CD14-positive monocyte (primary cell): ENCODE results near the gene LRRC8A. TPM values are rescaled to one million over a fixed set of nuclear protein-coding genes. Genes with fewer than 3 reads are reported as not detected.

Source experiments
- DNase-seq, 3 donors: peaks; one replicate each; pipeline ENCODE4 v3.0.0-alpha.2; 2011 to 2022
- H2AFZ ChIP-seq: 2 replicates; pipeline ENCODE4 v1.6.0; 2012; ENCODE audit warnings: mild to moderate bottlenecking, low read depth, low read length, inconsistent platforms; ENCODE audit not compliant: insufficient read depth, poor library complexity, severe bottlenecking
- H3K27ac ChIP-seq, 2 donors: 1 replicate in 1 of 2; 2 replicates in 1 of 2; pipeline ENCODE4 v1.5.1; 2012 to 2013; ENCODE audit warnings: low read length in 2 of 2, control low read depth in 1 of 2, inconsistent platforms in 1 of 2, low read depth in 1 of 2, mild to moderate bottlenecking in 1 of 2
- H3K27me3 ChIP-seq, 2 donors: one replicate each; pipeline versions ENCODE4 v1.6.0 to v1.6.1; 2011 to 2013; ENCODE audit warnings: low read length in 2 of 2; ENCODE audit not compliant: control insufficient read depth in 2 of 2, insufficient read depth in 2 of 2
- H3K36me3 ChIP-seq, 2 donors: replicated peaks in 1 of 2; 1 replicate in 1 of 2; 2 replicates in 1 of 2; pipeline versions ENCODE4 v1.5.1 to v1.6.1; 2012 to 2013; ENCODE audit warnings: low read length in 2 of 2, control low read depth in 1 of 2, inconsistent platforms in 1 of 2, mild to moderate bottlenecking in 1 of 2; ENCODE audit not compliant: insufficient read depth in 2 of 2, control insufficient read depth in 1 of 2
- H3K4me1 ChIP-seq, 2 donors: 1 replicate in 1 of 2; 2 replicates in 1 of 2; pipeline versions ENCODE4 v1.5.1 to v1.6.1; 2012 to 2013; ENCODE audit warnings: low read length in 2 of 2, control low read depth in 1 of 2, inconsistent platforms in 1 of 2, mild to moderate bottlenecking in 1 of 2, moderate library complexity in 1 of 2; ENCODE audit not compliant: insufficient read depth in 2 of 2, control insufficient read depth in 1 of 2
- H3K4me2 ChIP-seq: replicated peaks from 2 replicates; pipeline ENCODE3; 2012; ENCODE audit warnings: low read length, moderate library complexity, mild to moderate bottlenecking; ENCODE audit not compliant: poor library complexity, severe bottlenecking; ENCODE audit errors: extremely low read depth
- H3K4me3 ChIP-seq, 3 experiments: fragments of 200-600 bp in 1 of 3; sonication (generic) in 1 of 3; replicated peaks in 1 of 3; 1 replicate in 2 of 3; 2 replicates in 1 of 3; pipeline ENCODE4 v1.5.1; 2011 to 2013; ENCODE audit warnings: low read length in 3 of 3, mild to moderate bottlenecking in 3 of 3, control low read depth in 2 of 3, low read depth in 2 of 3, inconsistent platforms in 1 of 3, moderate library complexity in 1 of 3
- H3K79me2 ChIP-seq: 2 replicates; pipeline ENCODE4 v1.6.0; 2012; ENCODE audit warnings: mild to moderate bottlenecking, control low read depth, inconsistent platforms, low read length, moderate library complexity; ENCODE audit not compliant: insufficient read depth
- H3K9ac ChIP-seq: 2 replicates; pipeline ENCODE4 v1.6.0; 2017; ENCODE audit warnings: low read length, mild to moderate bottlenecking; ENCODE audit not compliant: insufficient read depth, poor library complexity, severe bottlenecking
- H3K9me3 ChIP-seq, 2 donors: replicated peaks in 1 of 2; 1 replicate in 1 of 2; 2 replicates in 1 of 2; pipeline versions ENCODE4 v1.5.1 to v1.6.1; 2012 to 2013; ENCODE audit warnings: low read length in 2 of 2, control low read depth in 1 of 2; ENCODE audit not compliant: control insufficient read depth in 1 of 2, insufficient read depth in 1 of 2
- H4K20me1 ChIP-seq: 2 replicates; pipeline ENCODE4 v1.6.0; 2012; ENCODE audit warnings: mild to moderate bottlenecking, low read length, control low read depth, moderate library complexity; ENCODE audit not compliant: insufficient read depth
- H3K27ac Mint-ChIP-seq, 7 donors: one replicate each; pipeline ENCODE4 v1.8.0; 2020; ENCODE audit warnings: mild to moderate bottlenecking in 7 of 7, mixed read lengths in 7 of 7, moderate library complexity in 6 of 7, inconsistent platforms in 2 of 7
- H3K27me3 Mint-ChIP-seq, 3 donors: one replicate each; pipeline ENCODE4 v1.8.0; 2021 to 2022; ENCODE audit warnings: low read depth in 3 of 3, mild to moderate bottlenecking in 3 of 3, mixed read lengths in 3 of 3, moderate library complexity in 3 of 3, inconsistent platforms in 1 of 3
- H3K36me3 Mint-ChIP-seq, 2 donors: one replicate each; pipeline ENCODE4 v1.8.0; 2020; ENCODE audit warnings: mixed read lengths in 2 of 2, inconsistent platforms in 1 of 2, mild to moderate bottlenecking in 1 of 2
- H3K4me1 Mint-ChIP-seq: one replicate; pipeline ENCODE4 v1.8.0; 2020; ENCODE audit warnings: mild to moderate bottlenecking, mixed read lengths
- H3K4me3 Mint-ChIP-seq, 2 donors: one replicate each; pipeline ENCODE4 v1.8.0; 2020; ENCODE audit warnings: mild to moderate bottlenecking in 2 of 2, mixed read lengths in 2 of 2, moderate library complexity in 1 of 2
- H3K9me3 Mint-ChIP-seq, 7 donors: one replicate each; pipeline ENCODE4 v1.8.0; 2020 to 2022; ENCODE audit warnings: mixed read lengths in 7 of 7, mild to moderate bottlenecking in 6 of 7, moderate library complexity in 6 of 7, inconsistent platforms in 2 of 7
- CTCF ChIP-seq: fragments of 200-600 bp; IDR thresholded peaks from one replicate; pipeline ENCODE4 v1.8.0; 2022; ENCODE audit warnings: antibody characterized with exemption, mild to moderate bottlenecking
- WGBS: methylation state at CpG from one replicate; pipeline ENCODE4 v1.1.5; 2013; ENCODE audit warnings: missing lambda C conversion rate; ENCODE audit not compliant: insufficient coverage; 5-methylcytosine and 5-hydroxymethylcytosine counted together
- intact Hi-C, 2 donors: fragments of 100-400 bp; cut with micrococcal nuclease; formaldehyde crosslinking; loops; one replicate each; pipeline versions ENCODE4 v1.15.0 to v1.15.1; 2023
- polyA plus RNA-seq, 3 donors: library from polyadenylated mRNA; depleted of rRNA in 1 of 3; unstranded in 2 of 3; stranded (reverse) in 1 of 3; fragments of 300-500 nt in 2 of 3; fragments of >200 nt in 1 of 3; fragmentation: Illumina TruSeq in 2 of 3; gene quantifications; 1 replicate in 2 of 3; 2 replicates in 1 of 3; pipeline ENCODE4 v1.2.3, GENCODE V29; 2012 to 2021

The LRRC8A gene
- polyA plus RNA-seq, 3 donors: 7.8 to 10.8 (median 10.3) TPM

DNA sequence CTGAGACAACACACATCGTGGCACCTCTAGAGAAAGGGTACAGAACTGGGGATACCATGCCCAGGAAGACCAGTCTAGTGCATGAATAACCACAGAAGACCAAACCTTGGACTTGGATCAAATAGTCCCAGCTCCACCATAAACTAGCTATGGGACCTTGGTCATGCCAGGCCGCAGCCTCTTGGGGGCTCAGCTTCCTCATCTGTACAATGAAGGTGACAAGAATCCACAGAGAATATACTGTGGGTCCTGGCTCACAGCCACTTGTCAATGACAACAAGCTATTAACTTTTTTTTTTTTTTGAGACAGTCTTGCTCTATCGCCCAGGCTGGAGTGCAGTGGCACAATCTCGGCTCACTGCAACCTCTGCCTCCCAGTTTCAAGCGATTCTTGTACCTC, 4.1 kb upstream of the LRRC8A start:
- Histone ChIP-seq H3K4me2 (no peak overlapping the region), H4K20me1 (peaks cover 4% of the 10 kb centered on the region), H3K79me2 (peaks cover 8% of the 10 kb centered on the region), H3K27me3 (no peaks in the 10 kb centered on the region), H2AFZ (no peak overlapping the region), H3K4me3 (no peak overlapping the region), H3K36me3 (no peaks in the 10 kb centered on the region), H3K9me3 (no peaks in the 10 kb centered on the region), H3K9ac (no peak overlapping the region), H3K4me1 (peaks cover 20 to 22% of the 10 kb centered on the region in 2 donors), H3K27ac (no peak overlapping the region)
- Mint-ChIP-seq H3K27ac (no peak overlapping the region), H3K4me1 (peaks cover 24% of the 10 kb centered on the region), H3K27me3 (no peaks in the 10 kb centered on the region), H3K9me3 (peaks cover 0 to 3% (median 0%) of the 10 kb centered on the region in 7 donors), H3K4me3 (no peak overlapping the region), H3K36me3 (peaks cover 0 to 2% of the 10 kb centered on the region in 2 donors)
- no peak for DNase-seq
- 38% methylated on average over 2 of the region's 5 CpGs for WGBS
- TF ChIP-seq CTCF: no peak
- intact Hi-C loops: no loop called here

GRCh38 chr9:128882677-128883603, 1.0 kb downstream of the LRRC8A start:
- no peak for TF ChIP-seq CTCF
- Histone ChIP-seq H3K4me3 (peak overlapping the region; percentile 75 to 99 (median 89)), H4K20me1 (peaks cover 24% of the 10 kb centered on the region), H3K9me3 (no peaks in the 10 kb centered on the region), H3K79me2 (peaks cover 42% of the 10 kb centered on the region), H3K36me3 (peaks cover 16 to 26% of the 10 kb centered on the region in 2 donors), H3K27ac (peak overlapping the region; percentile 27 to 84), H3K9ac (peak overlapping the region; percentile 88), H3K4me2 (peak overlapping the region; percentile 86), H3K27me3 (no peaks in the 10 kb centered on the region), H3K4me1 (peaks cover 16 to 21% of the 10 kb centered on the region in 2 donors), H2AFZ (peak overlapping the region; percentile 96)
- DNase-seq: peak in 2 of 3 donors; percentile 23 to 41
- H3K27ac Mint-ChIP-seq: peak overlapping the region; percentile 84 to 96 (median 89)
- H3K4me3 Mint-ChIP-seq: peak overlapping the region; percentile 94 to 98
- peaks cover 0 to 3% (median 0%) of the 10 kb centered on the region in 7 donors for H3K9me3 Mint-ChIP-seq
- WGBS: 0% methylated on average over 9 of the region's 19 CpGs
- intact Hi-C loops: loop anchor here (5.0 to 10.0 kb wide), 2 partner anchors 62 to 111 kb away; partner anchors contain the start of genes DOLK (in 1 of the 2), NUP188 (in 1 of the 2) and ZER1 (in 1 of the 2)
- H3K27me3 Mint-ChIP-seq: peaks cover 0 to 1% (median 0%) of the 10 kb centered on the region in 3 donors
- peaks cover 27% of the 10 kb centered on the region for H3K4me1 Mint-ChIP-seq
- H3K36me3 Mint-ChIP-seq: peaks cover 23 to 32% of the 10 kb centered on the region in 2 donors
